Aorta (tissue), 5 donors: Measurements from ENCODE around the gene TPRG1. TPM values are rescaled to one million over a fixed set of nuclear protein-coding genes. Genes with fewer than 3 reads are reported as not detected.

Experiments
- ATAC-seq: fragments of 200-7000 bp; cut with Tn5 transposase; one replicate; pipeline ENCODE4 v1.9.1; 2022; ENCODE audit warnings: moderate library complexity; ENCODE audit not compliant: low FRiP score
- DNase-seq, 2 donors: peaks; one replicate each; pipeline ENCODE4 v3.0.0-alpha.2; 2020
- H3K27ac ChIP-seq, 2 donors: one replicate each; pipeline ENCODE4 v1.5.1; 2013; ENCODE audit warnings: low read length in 2 of 2, mild to moderate bottlenecking in 2 of 2, moderate library complexity in 2 of 2, control low read depth in 1 of 2, inconsistent platforms in 1 of 2, low read depth in 1 of 2
- H3K27me3 ChIP-seq, 2 donors: one replicate each; pipeline ENCODE4 v1.6.1; 2013; ENCODE audit warnings: control low read depth in 1 of 2, low read length in 1 of 2, mild to moderate bottlenecking in 1 of 2, moderate library complexity in 1 of 2; ENCODE audit not compliant: insufficient read depth in 2 of 2, control insufficient read depth in 1 of 2
- H3K36me3 ChIP-seq, 2 donors: one replicate each; pipeline ENCODE4 v1.6.1; 2013; ENCODE audit warnings: control low read depth in 1 of 2, low read length in 1 of 2, mild to moderate bottlenecking in 1 of 2; ENCODE audit not compliant: insufficient read depth in 2 of 2, control insufficient read depth in 1 of 2
- H3K4me1 ChIP-seq, 2 donors: one replicate each; pipeline ENCODE4 v1.6.1; 2013; ENCODE audit warnings: low read length in 2 of 2, control low read depth in 1 of 2, mild to moderate bottlenecking in 1 of 2, moderate library complexity in 1 of 2; ENCODE audit not compliant: insufficient read depth in 2 of 2, control insufficient read depth in 1 of 2
- H3K4me3 ChIP-seq, 2 donors: one replicate each; pipeline ENCODE4 v1.5.1; 2013; ENCODE audit warnings: low read length in 2 of 2, control low read depth in 1 of 2, mild to moderate bottlenecking in 1 of 2
- H3K9me3 ChIP-seq: one replicate; pipeline ENCODE4 v1.6.1; 2013; ENCODE audit warnings: mild to moderate bottlenecking, low read length; ENCODE audit not compliant: control insufficient read depth
- WGBS, 2 donors: extraction: QIAGEN DNeasy Blood & Tissue Kit; methylation state at CpG; one replicate each; pipeline ENCODE4 v1.1.7; 2013; 5-methylcytosine and 5-hydroxymethylcytosine counted together
- intact Hi-C, 2 donors: fragments of 100-400 bp; cut with DNase I; formaldehyde crosslinking; loops; one replicate each; pipeline versions ENCODE4 v1.14.2 to v1.15.0; 2022
- polyA plus RNA-seq, 2 donors: library from polyadenylated mRNA; stranded (reverse); fragments of 200-250 nt; gene quantifications; one replicate each; pipeline ENCODE4 v1.2.3, GENCODE V29; 2013
- total RNA-seq, 2 donors: library from RNA; stranded (reverse); fragmentation: NEBNext Ultra II Directional; extraction: Animal tissue kit (Norgen Biotek cat#: 25700); gene quantifications; one replicate each; pipeline ENCODE4 v1.2.1, GENCODE V29; 2021
- donor health status: healthy with polysubstance abuse.
- donor health status: Bipolar disorder and iron deficiency.
- donor health status: DM: no; HTN: no; CAD: no.
- donor health status: DM: no; HTN: no; CAD: no.
- donor health status: DM: yes; HTN: yes; CAD: no.

TPRG1 gene
- total and polyA plus RNA-seq, 4 donors = 4.5 to 19.8 (median 11.0) TPM

DNA sequence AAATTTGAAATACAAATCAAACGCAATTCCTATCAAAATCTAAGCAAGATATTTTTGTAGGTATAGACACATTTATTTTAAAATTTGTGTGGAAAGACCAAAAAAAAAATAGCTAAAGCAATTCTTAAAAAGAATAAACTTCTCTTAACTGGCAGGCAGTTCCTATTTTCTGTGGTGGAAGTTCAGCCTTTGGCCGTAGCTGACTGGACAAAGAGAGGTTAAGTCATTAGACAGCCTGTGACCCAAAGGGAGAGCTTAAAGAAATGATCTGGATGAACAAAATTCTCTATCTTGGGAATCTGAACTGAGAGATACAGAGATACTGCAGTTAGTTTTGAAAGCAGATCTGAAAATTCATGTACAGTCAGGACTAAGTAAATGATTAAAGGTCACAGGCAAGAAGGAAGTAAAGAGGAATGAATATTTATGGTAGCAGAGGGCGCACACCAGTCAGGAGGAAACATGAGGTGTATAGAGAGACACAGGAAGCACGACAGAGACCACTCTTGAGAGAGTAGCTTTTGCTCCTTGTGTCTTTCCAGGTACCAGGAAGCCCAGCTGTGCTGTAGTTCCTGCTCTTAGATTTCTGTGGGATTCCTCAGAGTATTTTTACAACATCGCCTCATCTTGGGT lies 57.5 kb downstream of the TPRG1 start:
- Histone ChIP-seq H3K4me3 (no peak overlapping the region), H3K27ac (no peak overlapping the region), H3K4me1 (no peaks in the 10 kb centered on the region), H3K36me3 (no peaks in the 10 kb centered on the region), H3K27me3 (no peaks in the 10 kb centered on the region), H3K9me3 (no peaks in the 10 kb centered on the region)
- 82% methylated on average over 5 of the region's 5 CpGs for WGBS, 2 donors
- intact Hi-C loops = no loop called here
- DNase-seq (no peak), ATAC-seq (no peak)

DNA sequence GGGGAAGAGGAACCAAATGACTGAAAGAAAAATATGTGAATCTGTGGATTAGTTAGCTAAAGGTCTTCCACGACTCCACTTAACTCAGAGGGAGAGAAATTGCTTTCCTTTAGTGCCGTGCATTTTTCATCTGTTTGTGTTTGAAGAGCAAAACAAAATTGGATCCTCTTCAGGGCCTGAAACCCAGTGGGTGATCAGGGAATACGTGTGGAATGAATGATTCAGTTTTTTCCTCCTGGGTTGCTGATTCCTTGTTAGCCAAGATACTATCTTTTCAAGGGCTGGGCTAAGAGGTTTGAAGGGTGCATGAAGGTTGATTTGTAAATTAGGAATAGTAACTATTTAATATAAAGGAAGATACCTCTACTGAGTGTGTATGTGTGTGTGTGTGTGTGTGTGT lies 61.0 kb downstream of the TPRG1 start:
- DNase-seq (no peak), ATAC-seq (no peak)
- intact Hi-C loops = no loop called here
- Histone ChIP-seq H3K9me3 (no peaks in the 10 kb centered on the region), H3K27me3 (no peaks in the 10 kb centered on the region), H3K4me3 (no peak overlapping the region), H3K4me1 (no peaks in the 10 kb centered on the region), H3K27ac (no peak overlapping the region), H3K36me3 (no peaks in the 10 kb centered on the region)
- WGBS, 2 donors = 81 to 84% methylated on average over 3 of the region's 3 CpGs

DNA sequence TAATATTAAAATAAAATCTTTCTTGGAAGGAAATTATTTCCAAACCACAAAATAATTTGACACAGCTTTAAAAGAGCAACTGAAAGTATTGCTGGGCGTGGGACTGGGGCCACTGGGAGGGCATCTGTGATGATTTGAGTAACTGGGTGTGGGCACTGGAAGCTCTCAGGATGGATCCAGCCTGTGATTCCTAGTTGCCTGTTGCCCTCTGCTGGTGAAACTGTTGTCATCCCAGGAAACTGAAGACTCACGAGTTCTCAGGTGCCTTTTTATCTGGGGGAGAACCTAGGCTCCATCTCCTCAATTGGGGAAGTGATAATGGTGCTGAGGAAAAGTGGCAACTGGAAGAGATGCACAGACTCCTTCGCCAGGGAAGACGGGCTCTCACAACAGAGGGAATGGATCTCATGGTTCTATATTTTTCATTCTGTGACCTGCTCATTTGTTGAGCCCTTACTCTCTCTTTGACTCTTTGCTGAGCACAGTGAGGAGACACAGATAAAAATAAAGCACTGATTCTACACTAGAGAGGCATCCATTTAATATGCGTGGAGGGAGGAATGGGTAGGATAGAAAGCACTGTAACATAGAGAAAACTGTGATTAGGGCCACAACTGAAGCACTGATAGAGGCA lies 61.6 kb downstream of the TPRG1 start:
- intact Hi-C loops = no loop called here
- Histone ChIP-seq H3K36me3 (no peaks in the 10 kb centered on the region), H3K27me3 (no peaks in the 10 kb centered on the region), H3K27ac (no peak overlapping the region), H3K4me3 (no peak overlapping the region), H3K4me1 (no peaks in the 10 kb centered on the region), H3K9me3 (no peaks in the 10 kb centered on the region)
- peak; percentile 64 to 75 for DNase-seq
- ATAC-seq = peak; percentile 76
- 51 to 53% methylated on average over 5 of the region's 5 CpGs for WGBS, 2 donors

DNA sequence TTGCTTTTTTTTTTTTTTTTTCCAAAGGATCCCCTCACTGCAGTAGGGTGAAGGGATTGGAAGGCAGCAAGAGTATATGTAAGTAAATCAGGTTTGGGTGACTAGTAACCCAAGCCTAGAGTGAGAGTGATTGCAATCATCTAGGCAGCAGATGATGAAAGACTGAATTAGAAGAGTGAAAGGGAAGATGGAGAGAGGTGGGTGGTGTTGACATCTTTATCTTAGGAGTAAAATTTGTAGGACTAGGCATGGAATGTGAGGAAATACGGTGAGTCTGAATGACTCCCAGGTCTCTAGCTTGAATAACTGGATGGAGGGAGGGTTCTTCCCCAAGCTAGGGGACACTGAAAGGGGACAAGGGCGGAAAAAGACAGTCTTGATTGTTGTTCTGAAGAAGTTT lies 63.4 kb downstream of the TPRG1 start:
- Histone ChIP-seq H3K27ac (no peak overlapping the region), H3K4me3 (no peak overlapping the region), H3K9me3 (no peaks in the 10 kb centered on the region), H3K27me3 (no peaks in the 10 kb centered on the region), H3K36me3 (no peaks in the 10 kb centered on the region), H3K4me1 (no peaks in the 10 kb centered on the region)
- ATAC-seq = no peak
- no peak for DNase-seq
- 82 to 93% methylated on average over 2 of the region's 2 CpGs for WGBS, 2 donors
- intact Hi-C loops = no loop called here

DNA sequence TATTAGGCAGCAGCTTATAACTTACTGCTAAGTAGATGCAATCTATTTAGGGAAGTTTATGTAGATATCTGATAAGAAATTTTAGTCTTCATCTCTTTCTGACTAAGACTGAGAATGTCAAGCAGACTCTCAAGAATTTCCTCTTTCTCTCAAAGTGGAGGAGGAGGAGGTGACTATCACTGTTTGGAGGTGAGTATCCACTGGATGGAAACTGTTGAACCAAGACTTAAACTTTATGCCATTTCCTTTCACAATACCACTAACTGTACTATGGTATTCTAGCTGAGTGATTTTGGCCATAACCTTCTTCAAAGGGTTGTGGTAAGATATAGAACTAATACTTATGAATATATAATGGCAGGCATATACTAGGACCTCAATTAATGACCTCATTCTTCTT lies 64.6 kb downstream of the TPRG1 start:
- Histone ChIP-seq H3K4me3 (no peak overlapping the region), H3K27me3 (no peaks in the 10 kb centered on the region), H3K36me3 (no peaks in the 10 kb centered on the region), H3K9me3 (no peaks in the 10 kb centered on the region), H3K27ac (no peak overlapping the region), H3K4me1 (no peaks in the 10 kb centered on the region)
- DNase-seq (no peak), ATAC-seq (no peak)
- intact Hi-C loops = no loop called here

DNA sequence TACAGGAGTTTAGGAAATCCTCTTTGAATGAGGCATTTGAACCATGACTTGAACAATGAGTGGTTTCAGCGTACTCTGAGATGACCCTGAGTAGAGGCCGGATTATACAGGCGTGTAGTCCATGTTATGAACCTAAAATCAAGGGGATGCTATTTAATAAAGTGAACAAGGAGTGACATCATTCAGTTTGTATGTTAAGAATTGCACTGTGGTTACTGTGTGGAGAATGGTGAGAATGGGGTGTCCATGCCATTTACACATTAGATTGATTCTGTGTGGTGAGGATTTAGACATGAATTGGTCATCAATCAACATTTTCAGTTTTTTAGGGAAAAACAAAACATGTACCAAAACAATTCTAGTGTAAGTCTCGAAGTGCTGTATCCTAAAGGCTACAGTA lies 65.8 kb downstream of the TPRG1 start:
- H3K27ac ChIP-seq = no peak overlapping the region
- ATAC-seq (no peak), DNase-seq (no peak)
- 90 to 95% methylated on average over 4 of the region's 4 CpGs for WGBS, 2 donors
- no peaks in the 10 kb centered on the region for H3K4me1 ChIP-seq
- no peaks in the 10 kb centered on the region for H3K9me3 ChIP-seq
- intact Hi-C loops = no loop called here
- no peaks in the 10 kb centered on the region for H3K27me3 ChIP-seq
- no peak overlapping the region for H3K4me3 ChIP-seq
- no peaks in the 10 kb centered on the region for H3K36me3 ChIP-seq

DNA sequence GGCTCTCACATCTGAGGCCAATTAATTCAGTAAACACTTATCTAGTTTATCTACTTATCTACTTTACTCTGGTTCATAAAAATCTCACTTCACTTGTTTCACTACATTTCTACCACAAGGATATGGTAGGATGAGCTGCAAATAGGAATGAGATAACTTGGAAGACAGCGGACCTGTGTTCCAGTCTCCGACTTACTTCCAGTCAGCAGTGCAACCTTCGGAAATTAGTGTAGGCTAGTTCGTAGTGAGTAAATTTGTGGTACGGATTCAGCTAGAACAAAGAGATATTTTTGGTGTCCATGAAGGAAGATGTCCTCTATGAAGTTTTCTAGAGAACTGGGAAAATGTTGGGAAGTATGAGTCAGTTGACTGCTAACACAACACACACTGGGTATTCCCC lies 66.3 kb downstream of the TPRG1 start:
- no peaks in the 10 kb centered on the region for H3K27me3 ChIP-seq
- H3K27ac ChIP-seq = no peak overlapping the region
- ATAC-seq (no peak), DNase-seq (no peak)
- 97% methylated on average over 5 of the region's 5 CpGs for WGBS, 2 donors
- H3K36me3 ChIP-seq = no peaks in the 10 kb centered on the region
- H3K4me3 ChIP-seq = no peak overlapping the region
- intact Hi-C loops = no loop called here
- no peaks in the 10 kb centered on the region for H3K9me3 ChIP-seq
- no peaks in the 10 kb centered on the region for H3K4me1 ChIP-seq

DNA sequence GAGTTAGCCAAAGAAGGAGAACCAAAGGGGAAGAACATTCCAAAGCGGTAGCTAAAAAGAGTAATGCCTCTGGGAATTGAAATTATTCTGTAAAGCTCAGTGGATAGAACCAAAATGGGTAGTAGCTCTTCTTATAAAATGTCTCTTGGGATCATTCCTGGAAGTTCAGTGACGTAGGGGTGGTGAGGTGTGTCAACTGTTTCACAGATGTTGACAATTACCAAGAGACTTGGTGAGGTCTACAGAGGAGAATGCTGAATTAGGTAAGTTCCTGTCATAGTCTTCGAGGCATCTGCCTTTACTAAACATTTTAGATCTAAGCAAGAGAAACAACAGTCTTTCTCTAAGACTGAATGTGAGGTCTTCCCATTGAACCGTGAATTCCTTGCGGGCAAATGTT lies 67.8 kb downstream of the TPRG1 start:
- intact Hi-C loops = no loop called here
- Histone ChIP-seq H3K27me3 (no peaks in the 10 kb centered on the region), H3K4me1 (no peaks in the 10 kb centered on the region), H3K36me3 (no peaks in the 10 kb centered on the region), H3K4me3 (no peak overlapping the region), H3K9me3 (peaks cover 2% of the 10 kb centered on the region), H3K27ac (no peak overlapping the region)
- 85 to 90% methylated on average over 5 of the region's 5 CpGs for WGBS, 2 donors
- DNase-seq = no peak
- ATAC-seq = no peak

DNA sequence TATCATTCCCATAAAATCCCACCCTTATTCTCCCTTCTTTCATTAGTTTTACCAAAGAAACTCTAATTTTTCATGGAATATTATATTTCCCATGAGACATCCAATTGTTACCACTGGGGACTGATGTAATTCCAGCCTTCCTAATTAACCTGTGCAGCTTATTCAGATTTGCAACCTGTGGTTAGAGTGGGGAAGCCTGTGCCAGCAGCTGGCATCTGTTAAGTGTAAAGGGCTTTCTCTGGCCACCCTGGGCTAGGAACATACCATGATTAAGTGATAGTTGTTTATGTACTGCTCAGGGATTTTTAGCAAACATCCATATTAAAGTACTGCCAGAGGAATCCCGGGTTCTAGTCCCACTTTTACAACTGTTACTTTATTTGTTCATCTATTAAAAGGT lies 78.2 kb downstream of the TPRG1 start:
- DNase-seq (no peak), ATAC-seq (no peak)
- Histone ChIP-seq H3K27me3 (no peaks in the 10 kb centered on the region), H3K4me1 (no peaks in the 10 kb centered on the region), H3K4me3 (no peak overlapping the region), H3K9me3 (no peaks in the 10 kb centered on the region), H3K36me3 (no peaks in the 10 kb centered on the region), H3K27ac (no peak overlapping the region)
- WGBS, 2 donors = 80 to 88% methylated on average over 1 of the region's 1 CpG
- intact Hi-C loops = no loop called here
